GM06990 (cell line): ENCODE results near the gene REXO5.

Experiments
- DNase-seq: peaks from one replicate; pipeline ENCODE4 v3.0.0-alpha.2; 2011; ENCODE audit not compliant: insufficient read length; ENCODE audit errors: extremely low read depth
- H3K27me3 ChIP-seq: replicated peaks from 2 replicates; pipeline ENCODE4 v1.6.0; 2011; ENCODE audit warnings: low read length; ENCODE audit not compliant: control insufficient read depth, insufficient read depth
- H3K36me3 ChIP-seq: 2 replicates; pipeline ENCODE4 v1.5.1; 2011; ENCODE audit warnings: low read length; ENCODE audit not compliant: control insufficient read depth, insufficient read depth
- H3K4me3 ChIP-seq: replicated peaks from 2 replicates; pipeline ENCODE4 v1.5.1; 2011; ENCODE audit warnings: low read depth, mild to moderate bottlenecking, control low read depth, low read length
- CTCF ChIP-seq: IDR thresholded peaks from 2 replicates; pipeline ENCODE4 v1.5.1; 2011; ENCODE audit warnings: low read length, control low read depth, mild to moderate bottlenecking, inconsistent platforms; ENCODE audit not compliant: insufficient read depth, poor library complexity, severe bottlenecking

Gene REXO5

GRCh38 chr16:20791923-20792612 lies 14.3 kb upstream of the REXO5 start:
- TF ChIP-seq CTCF, result no peak
- Histone ChIP-seq H3K27me3 (no peaks in the 10 kb centered on the region), H3K4me3 (no peak overlapping the region), H3K36me3 (no peaks in the 10 kb centered on the region; the same call in 1 of the 2 replicates)
- DNase-seq, result no peak

- no peaks in the 10 kb centered on the region; the same call in none of the 2 replicates for H3K36me3 ChIP-seq
- TF ChIP-seq CTCF, result no peak
- DNase-seq, result no peak
- no peaks in the 10 kb centered on the region for H3K27me3 ChIP-seq
- H3K4me3 ChIP-seq, result no peak overlapping the region
Observed at GRCh38 chr16:20798364-20798763, 8.0 kb upstream of the REXO5 start.

- H3K36me3 ChIP-seq, result no peaks in the 10 kb centered on the region; the same call in none of the 2 replicates
- DNase-seq, result no peak
- no peak overlapping the region for H3K4me3 ChIP-seq
- H3K27me3 ChIP-seq, result no peaks in the 10 kb centered on the region
- TF ChIP-seq CTCF, result peak; percentile 16
Observed at GRCh38 chr16:20799599-20799998, 6.7 kb upstream of the REXO5 start.

- Histone ChIP-seq H3K36me3 (no peaks in the 10 kb centered on the region; the same call in none of the 2 replicates), H3K4me3 (no peak overlapping the region), H3K27me3 (no peaks in the 10 kb centered on the region)
- no peak for TF ChIP-seq CTCF
- DNase-seq, result no peak
Observed at GRCh38 chr16:20801278-20801677, 5.0 kb upstream of the REXO5 start.

GRCh38 chr16:20803192-20803560 lies 3.2 kb upstream of the REXO5 start:
- Histone ChIP-seq H3K27me3 (no peaks in the 10 kb centered on the region), H3K36me3 (no peaks in the 10 kb centered on the region; the same call in none of the 2 replicates), H3K4me3 (no peak overlapping the region)
- DNase-seq, result no peak
- TF ChIP-seq CTCF, result no peak
